Measurements from ENCODE around the gene NMRK2. TPM values are rescaled to one million over a fixed set of nuclear protein-coding genes. Genes with fewer than 3 reads are reported as not detected.

The NMRK2 gene
- polyA plus RNA-seq, 3 donors: not detected

GRCh38 chr19:3990815-3991117, 57.9 kb downstream of the NMRK2 start:
- Mint-ChIP-seq H3K27me3 (ENCODE audit: low read depth in 3 of 3) (peaks cover 2 to 8% (median 2%) of the 10 kb centered on the region in 3 donors), H3K4me1 (peaks cover 26% of the 10 kb centered on the region), H3K27ac (peak overlapping the region in 2 of 7 donors; percentile 35 to 79), H3K9me3 (peaks cover 0 to 10% (median 0%) of the 10 kb centered on the region in 7 donors), H3K4me3 (no peak overlapping the region), H3K36me3 (no peaks in the 10 kb centered on the region)
- Histone ChIP-seq H3K9ac (ENCODE audit: insufficient read depth, low read length, poor library complexity, severe bottlenecking) (no peak overlapping the region), H3K9me3 (replicated peaks in 1 of 2; ENCODE audit: control insufficient read depth in 1 of 2, insufficient read depth in 1 of 2, low read length in 2 of 2) (no peaks in the 10 kb centered on the region), H4K20me1 (ENCODE audit: insufficient read depth, low read length) (peaks cover 10% of the 10 kb centered on the region), H3K4me3 (replicated peaks in 1 of 3; ENCODE audit: low read depth in 2 of 3, low read length in 3 of 3) (no peak overlapping the region), H3K27me3 (ENCODE audit: control insufficient read depth in 2 of 2, insufficient read depth in 2 of 2, low read length in 2 of 2) (no peaks in the 10 kb centered on the region), H3K4me1 (ENCODE audit: control insufficient read depth in 1 of 2, insufficient read depth in 2 of 2, low read length in 2 of 2) (peaks cover 20 to 30% of the 10 kb centered on the region in 2 donors), H3K79me2 (ENCODE audit: insufficient read depth, low read length) (no peaks in the 10 kb centered on the region), H2AFZ (ENCODE audit: insufficient read depth, low read depth, low read length, poor library complexity, severe bottlenecking) (peak overlapping the region; percentile 31), H3K27ac (ENCODE audit: low read depth in 1 of 2, low read length in 2 of 2) (no peak overlapping the region), H3K4me2 (replicated peaks; ENCODE audit: extremely low read depth, low read length, poor library complexity, severe bottlenecking) (no peak overlapping the region), H3K36me3 (replicated peaks in 1 of 2; ENCODE audit: control insufficient read depth in 1 of 2, insufficient read depth in 2 of 2, low read length in 2 of 2) (no peaks in the 10 kb centered on the region)
- TF ChIP-seq, protein P1, sequence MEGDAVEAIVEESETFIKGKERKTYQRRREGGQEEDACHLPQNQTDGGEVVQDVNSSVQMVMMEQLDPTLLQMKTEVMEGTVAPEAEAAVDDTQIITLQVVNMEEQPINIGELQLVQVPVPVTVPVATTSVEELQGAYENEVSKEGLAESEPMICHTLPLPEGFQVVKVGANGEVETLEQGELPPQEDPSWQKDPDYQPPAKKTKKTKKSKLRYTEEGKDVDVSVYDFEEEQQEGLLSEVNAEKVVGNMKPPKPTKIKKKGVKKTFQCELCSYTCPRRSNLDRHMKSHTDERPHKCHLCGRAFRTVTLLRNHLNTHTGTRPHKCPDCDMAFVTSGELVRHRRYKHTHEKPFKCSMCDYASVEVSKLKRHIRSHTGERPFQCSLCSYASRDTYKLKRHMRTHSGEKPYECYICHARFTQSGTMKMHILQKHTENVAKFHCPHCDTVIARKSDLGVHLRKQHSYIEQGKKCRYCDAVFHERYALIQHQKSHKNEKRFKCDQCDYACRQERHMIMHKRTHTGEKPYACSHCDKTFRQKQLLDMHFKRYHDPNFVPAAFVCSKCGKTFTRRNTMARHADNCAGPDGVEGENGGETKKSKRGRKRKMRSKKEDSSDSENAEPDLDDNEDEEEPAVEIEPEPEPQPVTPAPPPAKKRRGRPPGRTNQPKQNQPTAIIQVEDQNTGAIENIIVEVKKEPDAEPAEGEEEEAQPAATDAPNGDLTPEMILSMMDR (IDR thresholded peaks at IDR 0.05): no peak
- no CpG with 5 or more reads among the region's 3 CpGs for WGBS (ENCODE audit: insufficient coverage)
- DNase-seq: no peak
- intact Hi-C loops (cut with micrococcal nuclease): loop anchor here in 1 of 2 donors (2.0 kb wide), 1 partner anchor 16 kb away; the partner anchor contains the start of gene PIAS4

Small RNA genes within 50 kb of the gene (small RNA-seq; reads per million reads assigned to genes)
- gene RN7SL202P (ENCODE audit: insufficient read length, low read depth) (not detected), gene SNORD37 (ENCODE audit: insufficient read length, low read depth) (3,386 reads per million, percentile 99 among the genes with 10 or more reads in this experiment)

Other genes starting within 250 kb of the NMRK2 start
- 10 to 100 TPM in 2 of 3 donors, 1 to 10 TPM in 1; 6.5 to 19.5 (median 10.1) TPM for gene PIP5K1C, start 232.6 kb upstream of the NMRK2 start, polyA plus RNA-seq
- under 1 TPM in 1 of 3 donors, not detected in 2; 0.01 TPM for gene TJP3, start 224.7 kb upstream of the NMRK2 start, polyA plus RNA-seq
- gene APBA3, start 171.4 kb upstream of the NMRK2 start, polyA plus RNA-seq: 10 to 100 TPM; 14.5 to 23.1 (median 16.1) TPM
- 100 to 1,000 TPM in 2 of 3 donors, 10 to 100 TPM in 1; 39.9 to 133 (median 115) TPM for gene MRPL54, start 170.4 kb upstream of the NMRK2 start, polyA plus RNA-seq
- not detected for gene RAX2, start 160.8 kb upstream of the NMRK2 start, polyA plus RNA-seq
- gene MATK, start 146.7 kb upstream of the NMRK2 start, polyA plus RNA-seq: under 1 TPM; 0.20 to 0.44 (median 0.35) TPM
- gene ZFR2, start 64.0 kb upstream of the NMRK2 start, polyA plus RNA-seq: not detected
- not detected for gene ATCAY, start 52.4 kb upstream of the NMRK2 start, polyA plus RNA-seq
- gene DAPK3, start 38.0 kb downstream of the NMRK2 start, polyA plus RNA-seq: 10 to 100 TPM; 13.7 to 32.1 (median 21.8) TPM
- 100 to 1,000 TPM; 264 to 836 (median 323) TPM for gene EEF2, start 52.4 kb downstream of the NMRK2 start, polyA plus RNA-seq
- 1 to 10 TPM; 2.3 to 8.1 (median 5.9) TPM for gene PIAS4, start 74.7 kb downstream of the NMRK2 start, polyA plus RNA-seq
- 10 to 100 TPM; 18.0 to 31.5 (median 20.2) TPM for gene ZBTB7A, start 133.8 kb downstream of the NMRK2 start, polyA plus RNA-seq
- gene MAP2K2, start 191.1 kb downstream of the NMRK2 start, polyA plus RNA-seq: 10 to 100 TPM; 30.5 to 94.5 (median 40.2) TPM
- not detected for gene CREB3L3, start 220.6 kb downstream of the NMRK2 start, polyA plus RNA-seq
- gene SIRT6, start 249.5 kb downstream of the NMRK2 start, polyA plus RNA-seq: 10 to 100 TPM in 1 of 3 donors, 1 to 10 TPM in 1, under 1 TPM in 1; 0.57 to 50.3 (median 1.2) TPM
- under 1 TPM in 2 of 3 donors, not detected in 1; 0.07 to 0.79 TPM for gene ANKRD24, start 249.6 kb downstream of the NMRK2 start, polyA plus RNA-seq